ENCODE data around the gene OR5M10. TPM values are rescaled to one million over a fixed set of nuclear protein-coding genes. Genes with fewer than 3 reads are reported as not detected.
"Not testable (repeated sequence)": the region's sequence is repeated elsewhere in the genome, so short reads cannot be mapped to it uniquely, and the experiment has no call there.

The OR5M10 gene
- not detected for total RNA-seq

GRCh38 chr11:56577621-56578020 lies at the start of gene OR5M10:
TSS of gene OR5M10 (minus strand) at chr11:56577721. CDS start at chr11:56577721, 0 bp downstream.
- H3K27ac ChIP-seq = no peak within 1 kb of the TSS
- DNase-seq (ENCODE audit: low spot score in 2 of 2) = no peak
- no peak within 1 kb of the TSS for H3K4me3 ChIP-seq
- H3K9me3 ChIP-seq = no peaks in the 10 kb centered on the region
- no peak for TF ChIP-seq EP300 (IDR thresholded peaks at IDR 0.05)
- TF ChIP-seq POLR2AphosphoS5 (IDR thresholded peaks at IDR 0.05) = no peak
- TF ChIP-seq POLR2A (IDR thresholded peaks at IDR 0.05) = no peak
- no peak for TF ChIP-seq CTCF (IDR thresholded peaks at IDR 0.05)
- no peaks in the 10 kb centered on the region for H3K4me1 ChIP-seq
- no peaks in the 10 kb centered on the region for H3K27me3 ChIP-seq
- H3K36me3 ChIP-seq = no peaks in the 10 kb centered on the region
- 46% methylated on average over 3 of the region's 3 CpGs for WGBS

- no peaks in the 10 kb centered on the region for H3K36me3 ChIP-seq
- no peaks in the 10 kb centered on the region for H3K27me3 ChIP-seq
- H3K4me1 ChIP-seq = no peaks in the 10 kb centered on the region
- TF ChIP-seq EP300 (IDR thresholded peaks at IDR 0.05) (no peak), CTCF (IDR thresholded peaks at IDR 0.05) (no peak), POLR2A (IDR thresholded peaks at IDR 0.05) (no peak), POLR2AphosphoS5 (IDR thresholded peaks at IDR 0.05) (no peak)
- H3K9me3 ChIP-seq = no peaks in the 10 kb centered on the region
- 44% methylated on average over 2 of the region's 2 CpGs for WGBS
- H3K27ac ChIP-seq = no peak overlapping the region
- no peak overlapping the region for H3K4me3 ChIP-seq
- DNase-seq (ENCODE audit: low spot score in 2 of 2) = no peak
These were observed 48.4 kb upstream of the OR5M10 start for GRCh38 chr11:56625946-56626345.

GRCh38 chr11:56624661-56625110 lies 47.2 kb upstream of the OR5M10 start:
- Histone ChIP-seq H3K27me3 (no peaks in the 10 kb centered on the region), H3K4me1 (no peaks in the 10 kb centered on the region), H3K4me3 (no peak overlapping the region), H3K36me3 (no peaks in the 10 kb centered on the region), H3K9me3 (no peaks in the 10 kb centered on the region), H3K27ac (no peak overlapping the region)
- TF ChIP-seq CTCF (IDR thresholded peaks at IDR 0.05) = peak in 1 of 2 donors; percentile 23
- no peak for TF ChIP-seq EP300 (IDR thresholded peaks at IDR 0.05)
- WGBS = 9% methylated on average over 3 of the region's 3 CpGs
- DNase-seq (ENCODE audit: low spot score in 2 of 2) = no peak

- Histone ChIP-seq H3K4me1 (no peaks in the 10 kb centered on the region), H3K27ac (no peak overlapping the region), H3K36me3 (no peaks in the 10 kb centered on the region), H3K27me3 (no peaks in the 10 kb centered on the region), H3K9me3 (no peaks in the 10 kb centered on the region), H3K4me3 (no peak overlapping the region)
- no peak for TF ChIP-seq POLR2A (IDR thresholded peaks at IDR 0.05)
- no peak for TF ChIP-seq POLR2AphosphoS5 (IDR thresholded peaks at IDR 0.05)
- no peak for TF ChIP-seq CTCF (IDR thresholded peaks at IDR 0.05)
- TF ChIP-seq EP300 (IDR thresholded peaks at IDR 0.05) = no peak
- 78% methylated on average over 1 of the region's 1 CpG for WGBS
- no peak for DNase-seq (ENCODE audit: low spot score in 2 of 2)
These were observed 33.7 kb upstream of the OR5M10 start for GRCh38 chr11:56611174-56611573.

- H3K9me3 ChIP-seq = peaks cover 15% of the 10 kb centered on the region
- not testable (repeated sequence) for H3K27me3 ChIP-seq; H3K4me3 ChIP-seq; H3K4me1 ChIP-seq; H3K27ac ChIP-seq; DNase-seq (ENCODE audit: low spot score in 2 of 2); H3K36me3 ChIP-seq
- 98% methylated on average over 10 of the region's 20 CpGs for WGBS
These were observed 14.7 kb upstream of the OR5M10 start for GRCh38 chr11:56592088-56592717.

- TF ChIP-seq POLR2A (IDR thresholded peaks at IDR 0.05) (no peak), EP300 (IDR thresholded peaks at IDR 0.05) (no peak), CTCF (IDR thresholded peaks at IDR 0.05) (no peak), POLR2AphosphoS5 (IDR thresholded peaks at IDR 0.05) (no peak)
- Histone ChIP-seq H3K4me1 (no peaks in the 10 kb centered on the region), H3K27me3 (no peaks in the 10 kb centered on the region), H3K27ac (no peak overlapping the region), H3K36me3 (no peaks in the 10 kb centered on the region), H3K9me3 (no peaks in the 10 kb centered on the region), H3K4me3 (no peak overlapping the region)
- WGBS = 64% methylated on average over 6 of the region's 6 CpGs
- no peak for DNase-seq (ENCODE audit: low spot score in 2 of 2)
These were observed 18.9 kb downstream of the OR5M10 start for GRCh38 chr11:56558574-56558973.

GRCh38 chr11:56554691-56555090 lies 22.8 kb downstream of the OR5M10 start:
- not testable (repeated sequence) for H3K4me3 ChIP-seq; H3K4me1 ChIP-seq; H3K9me3 ChIP-seq; H3K36me3 ChIP-seq; DNase-seq (ENCODE audit: low spot score in 2 of 2); H3K27me3 ChIP-seq; H3K27ac ChIP-seq
- WGBS = 69% methylated on average over 13 of the region's 13 CpGs
